ENCODE results near the gene CERT1.

The CERT1 gene

GRCh38 chr5:75340714-75341478 is 170.5 kb downstream of the CERT1 start:
- ChIA-PET POLR2A (ENCODE audit: low non-redundant PET) (interaction anchor here (0.6 to 0.8 kb wide), 2 partner anchors 104 to 170 kb away, joined by 4 read pairs; partner anchors contain the start of gene ANKRD31), CTCF (interaction anchor here (0.6 to 1.7 kb wide), 7 partner anchors 9 to 308 kb away, joined by 3 to 7 read pairs (median 3); no protein-coding TSS in a partner anchor)
- DNase-seq (ENCODE audit: low spot score), result peak; percentile 78
- no peak overlapping the region for H3K27ac ChIP-seq
- TF ChIP-seq CTCF (conservative IDR thresholded peaks at IDR 0.05; ENCODE audit: low read depth), result no peak

- ChIA-PET POLR2A (ENCODE audit: low non-redundant PET) (interaction anchor here (1.0 kb wide), 1 partner anchor 17 kb away, joined by 4 read pairs; no protein-coding TSS in a partner anchor), CTCF (no interaction called here)
- DNase-seq (ENCODE audit: low spot score), result no peak
- no peak for TF ChIP-seq CTCF (conservative IDR thresholded peaks at IDR 0.05; ENCODE audit: low read depth)
- no peak overlapping the region for H3K27ac ChIP-seq
Measured at GRCh38 chr5:75338408-75338807, 173.0 kb downstream of the CERT1 start.

- no peak for DNase-seq (ENCODE audit: low spot score)
- no peak for TF ChIP-seq CTCF (conservative IDR thresholded peaks at IDR 0.05; ENCODE audit: low read depth)
- POLR2A ChIA-PET (ENCODE audit: low non-redundant PET), result interaction anchor here (0.7 to 0.9 kb wide), 4 partner anchors 14 to 56 kb away, joined by 3 to 7 read pairs (median 4); no protein-coding TSS in a partner anchor
- H3K27ac ChIP-seq, result peak overlapping the region; percentile 95
- CTCF ChIA-PET, result interaction anchor here (0.6 to 1.3 kb wide), 6 partner anchors 19 to 413 kb away, joined by 3 to 7 read pairs (median 3); partner anchors contain the start of gene ANKRD31
Measured at GRCh38 chr5:75337366-75338021, 173.9 kb downstream of the CERT1 start.

GRCh38 chr5:75336615-75337336 is 174.7 kb downstream of the CERT1 start, which contains the start of gene HMGCR:
TSS of gene HMGCR (plus strand) at chr5:75337220. CDS start at chr5:75342606, 5,386 bp downstream.
- DNase-seq (ENCODE audit: low spot score), result peak; percentile 97
- peak; percentile 81 for TF ChIP-seq CTCF (conservative IDR thresholded peaks at IDR 0.05; ENCODE audit: low read depth)
- POLR2A ChIA-PET (ENCODE audit: low non-redundant PET), result interaction anchor here (0.5 to 1.0 kb wide), 6 partner anchors 13 to 669 kb away, joined by 3 to 7 read pairs (median 3); partner anchors contain the start of gene ANKRD31

GRCh38 chr5:75335952-75336614 is 175.3 kb downstream of the CERT1 start:
- CTCF ChIA-PET, result interaction anchor here (1.2 to 1.3 kb wide), 3 partner anchors 38 to 99 kb away, joined by 3 to 7 read pairs (median 3); partner anchors contain the start of gene ANKRD31
- DNase-seq (ENCODE audit: low spot score), result peak; percentile 62
- H3K27ac ChIP-seq, result peak overlapping the region; percentile 95
- POLR2A ChIA-PET (ENCODE audit: low non-redundant PET), result interaction anchor here (1.0 kb wide), 1 partner anchor 99 kb away, joined by 5 read pairs; the partner anchor contains the start of gene ANKRD31
- no peak for TF ChIP-seq CTCF (conservative IDR thresholded peaks at IDR 0.05; ENCODE audit: low read depth)

More at GRCh38 chr5:75336615-75337336, 174.7 kb downstream of the CERT1 start, which contains the start of gene HMGCR:
- CTCF ChIA-PET, result interaction anchor here (0.6 to 1.3 kb wide), 7 partner anchors 19 to 412 kb away, joined by 3 to 7 read pairs (median 3); partner anchors contain the start of gene ANKRD31
- peak within 1 kb of the TSS; percentile 95 for H3K27ac ChIP-seq

Data from RWPE1 (cell line).